Neural crest cell (in vitro differentiated cells): ENCODE results near the gene HOXA6. TPM values are rescaled to one million over a fixed set of nuclear protein-coding genes. Genes with fewer than 3 reads are reported as not detected.

Source experiments
- DNase-seq: peaks from one replicate; pipeline ENCODE4 v3.0.0; 2021; ENCODE audit warnings: low read depth, mixed read lengths, low spot score
- H3K27ac Mint-ChIP-seq: one replicate; pipeline ENCODE4 v1.8.0; 2021; ENCODE audit warnings: mild to moderate bottlenecking, mixed read lengths; ENCODE audit not compliant: unreplicated experiment
- H3K27me3 Mint-ChIP-seq: 2 replicates; pipeline ENCODE4 v1.8.0; 2021; ENCODE audit warnings: low read depth, mild to moderate bottlenecking, mixed read lengths
- H3K36me3 Mint-ChIP-seq: 2 replicates; pipeline ENCODE4 v1.8.0; 2021; ENCODE audit warnings: low read depth, mild to moderate bottlenecking, mixed read lengths
- H3K4me1 Mint-ChIP-seq: 2 replicates; pipeline ENCODE4 v1.8.0; 2021; ENCODE audit warnings: mixed read lengths
- H3K4me3 Mint-ChIP-seq: one replicate; pipeline ENCODE4 v1.8.0; 2021; ENCODE audit warnings: mild to moderate bottlenecking, mixed read lengths
- H3K9me3 Mint-ChIP-seq: 2 replicates; pipeline ENCODE4 v1.8.0; 2021; ENCODE audit warnings: mixed read lengths
- total RNA-seq: library from RNA; stranded (reverse); gene quantifications from 2 replicates; pipeline ENCODE4 v1.2.1, GENCODE V29; 2021
- TF ChIP-seq, protein P1 (sequence below): fragments of 200-600 bp; sonication (generic); conservative IDR thresholded peaks from 2 replicates; pipeline ENCODE4 v1.5.0; 2021; ENCODE audit warnings: antibody characterized with exemption, mild to moderate bottlenecking

Gene HOXA6
- total RNA-seq, 1 donor from 2014 or later = 1.6 TPM

DNA sequence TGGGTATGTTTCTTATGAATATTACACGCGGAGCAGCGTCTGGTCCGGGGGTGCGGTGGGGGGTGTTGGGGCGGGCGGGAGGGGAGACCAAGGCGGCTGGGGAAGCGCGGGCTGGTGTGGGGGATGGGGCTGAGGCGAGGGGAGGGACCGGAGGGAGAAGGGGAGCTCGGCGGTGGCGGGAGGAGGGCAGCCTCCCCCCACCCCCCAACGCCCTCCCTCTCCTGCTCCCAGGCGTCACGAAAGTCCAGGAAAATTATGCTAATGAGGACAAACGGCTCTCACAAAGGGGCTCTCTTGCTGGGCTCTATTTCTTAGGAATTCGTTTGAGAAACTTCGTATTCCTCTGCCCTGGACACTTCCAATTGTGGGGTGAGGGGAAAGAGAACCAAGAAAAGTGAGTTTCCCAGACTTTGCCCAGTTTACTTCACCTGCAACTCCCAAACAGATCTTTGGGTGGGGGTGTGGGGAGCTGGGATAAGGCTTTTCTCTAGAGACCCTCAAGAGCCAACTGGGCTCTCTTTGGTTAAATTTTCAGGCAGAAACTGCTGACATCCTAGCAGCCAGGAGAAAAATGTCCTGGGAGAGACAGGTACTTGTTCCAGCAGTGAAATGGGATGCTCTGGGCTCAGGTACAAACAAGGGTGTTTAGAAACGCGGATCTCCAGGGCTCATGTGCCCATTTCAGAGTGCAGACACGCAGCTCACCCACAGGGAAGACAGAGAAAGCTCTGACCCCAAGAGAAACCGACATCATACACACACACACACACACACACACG lies 33.4 kb downstream of the HOXA6 start:
- Mint-ChIP-seq H3K27me3 (peaks cover 96% of the 10 kb centered on the region), H3K4me3 (peak overlapping the region; percentile 83), H3K4me1 (peaks cover 36% of the 10 kb centered on the region), H3K27ac (peak overlapping the region; percentile 20), H3K9me3 (no peaks in the 10 kb centered on the region), H3K36me3 (peaks cover 9% of the 10 kb centered on the region)
- TF ChIP-seq, protein P1, sequence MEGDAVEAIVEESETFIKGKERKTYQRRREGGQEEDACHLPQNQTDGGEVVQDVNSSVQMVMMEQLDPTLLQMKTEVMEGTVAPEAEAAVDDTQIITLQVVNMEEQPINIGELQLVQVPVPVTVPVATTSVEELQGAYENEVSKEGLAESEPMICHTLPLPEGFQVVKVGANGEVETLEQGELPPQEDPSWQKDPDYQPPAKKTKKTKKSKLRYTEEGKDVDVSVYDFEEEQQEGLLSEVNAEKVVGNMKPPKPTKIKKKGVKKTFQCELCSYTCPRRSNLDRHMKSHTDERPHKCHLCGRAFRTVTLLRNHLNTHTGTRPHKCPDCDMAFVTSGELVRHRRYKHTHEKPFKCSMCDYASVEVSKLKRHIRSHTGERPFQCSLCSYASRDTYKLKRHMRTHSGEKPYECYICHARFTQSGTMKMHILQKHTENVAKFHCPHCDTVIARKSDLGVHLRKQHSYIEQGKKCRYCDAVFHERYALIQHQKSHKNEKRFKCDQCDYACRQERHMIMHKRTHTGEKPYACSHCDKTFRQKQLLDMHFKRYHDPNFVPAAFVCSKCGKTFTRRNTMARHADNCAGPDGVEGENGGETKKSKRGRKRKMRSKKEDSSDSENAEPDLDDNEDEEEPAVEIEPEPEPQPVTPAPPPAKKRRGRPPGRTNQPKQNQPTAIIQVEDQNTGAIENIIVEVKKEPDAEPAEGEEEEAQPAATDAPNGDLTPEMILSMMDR = no peak
- no peak for DNase-seq

DNA sequence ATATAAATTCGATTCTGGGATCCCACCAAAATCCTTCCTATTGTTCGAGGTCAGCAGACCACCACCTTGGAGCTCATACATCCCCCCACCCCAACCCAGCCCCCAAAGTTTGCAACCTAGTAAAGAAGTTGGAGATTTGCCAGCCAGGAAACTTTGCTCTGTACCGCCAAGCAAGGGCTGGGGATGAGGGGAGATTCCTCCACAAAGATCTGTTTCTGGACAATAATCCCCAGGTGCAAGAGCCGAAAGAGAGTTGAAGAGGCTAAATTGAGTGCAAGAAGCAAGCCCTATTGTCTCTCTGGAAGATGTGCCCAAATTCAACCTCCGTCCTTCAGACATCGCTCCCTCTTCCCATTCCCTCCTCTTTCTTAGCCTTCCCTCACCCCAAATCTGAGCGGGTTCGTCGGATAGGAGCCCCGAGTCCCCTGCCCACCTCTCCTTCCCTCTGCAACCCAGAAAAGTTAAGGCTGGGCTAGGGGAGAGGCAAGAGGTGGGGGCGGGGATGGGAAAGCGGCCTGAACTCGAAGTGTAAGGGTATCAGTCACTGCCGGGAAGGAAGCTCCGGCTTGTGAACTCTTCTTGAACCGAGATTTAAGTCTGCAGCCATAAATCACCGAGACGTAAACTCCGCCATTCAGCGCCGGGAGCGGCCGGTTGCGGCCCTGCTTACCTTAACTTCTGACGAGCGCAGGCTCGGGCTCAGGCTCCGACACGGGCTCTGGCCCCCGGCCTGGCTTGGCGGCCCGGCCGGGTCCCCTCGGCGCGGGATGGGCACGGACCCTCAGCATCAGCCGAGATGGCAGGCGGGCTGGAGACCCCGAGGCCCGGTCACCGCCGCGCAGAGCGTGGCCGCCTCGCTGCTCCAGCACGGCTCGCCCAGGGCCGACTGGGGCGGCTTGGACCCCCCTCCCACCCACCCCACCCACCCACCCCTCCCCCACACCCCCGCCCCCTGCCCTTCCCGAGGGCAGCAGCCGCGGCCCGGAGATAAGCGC lies 34.3 kb downstream of the HOXA6 start:
- no peak for DNase-seq
- Mint-ChIP-seq H3K9me3 (no peaks in the 10 kb centered on the region), H3K4me3 (peak overlapping the region; percentile 89), H3K27ac (no peak overlapping the region), H3K4me1 (peaks cover 44% of the 10 kb centered on the region), H3K27me3 (peaks cover 96% of the 10 kb centered on the region), H3K36me3 (peaks cover 9% of the 10 kb centered on the region)
- TF ChIP-seq, protein P1 = no peak

DNA sequence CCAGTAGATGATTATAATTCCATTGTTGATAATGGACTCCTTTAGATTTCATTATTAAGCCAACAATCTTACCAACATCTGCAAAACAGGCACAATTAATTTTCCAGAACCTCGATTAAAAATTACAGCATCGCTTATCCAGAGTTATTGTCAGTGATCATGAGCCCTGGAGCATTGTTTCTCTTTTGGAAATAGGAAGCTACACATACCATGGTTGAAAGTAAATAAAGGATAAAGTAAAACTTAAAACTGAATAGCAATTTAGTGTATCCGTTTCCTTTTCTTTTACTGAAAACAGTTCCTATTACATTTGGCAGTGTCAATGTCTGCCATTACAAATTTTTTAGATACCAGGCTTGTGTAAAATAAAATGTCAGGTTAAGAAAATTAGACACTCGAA lies 35.2 kb downstream of the HOXA6 start:
- Mint-ChIP-seq H3K27me3 (peaks cover 96% of the 10 kb centered on the region), H3K27ac (no peak overlapping the region), H3K4me1 (peaks cover 49% of the 10 kb centered on the region), H3K36me3 (peaks cover 9% of the 10 kb centered on the region), H3K9me3 (no peaks in the 10 kb centered on the region), H3K4me3 (peak overlapping the region; percentile 86)
- TF ChIP-seq, protein P1 = no peak
- no peak for DNase-seq

DNA sequence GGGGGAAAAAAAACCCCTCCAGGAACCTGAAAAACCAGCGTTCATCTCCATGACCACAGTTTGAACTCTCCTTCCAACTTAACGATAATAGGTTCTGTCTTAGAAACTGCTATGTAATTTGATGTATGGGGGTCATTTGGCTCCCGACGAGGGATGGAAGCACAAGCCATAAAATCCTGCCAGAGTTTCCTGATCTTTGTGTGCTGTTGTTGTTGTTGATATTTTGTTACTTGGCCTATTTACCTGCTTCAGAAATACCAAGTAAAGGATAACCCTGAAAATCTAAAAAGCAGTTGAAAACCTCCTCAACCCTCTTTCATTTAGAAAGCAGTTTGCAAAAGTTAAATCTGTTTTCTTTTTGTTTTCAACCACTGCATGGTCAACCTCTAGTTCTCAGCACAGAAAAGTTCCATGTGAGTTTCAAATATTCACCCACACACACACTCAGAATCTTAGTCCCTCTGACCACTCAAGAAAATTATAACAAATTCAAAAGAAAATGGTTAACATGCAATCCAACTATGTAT lies 35.8 kb downstream of the HOXA6 start:
- H3K27me3 Mint-ChIP-seq = peaks cover 94% of the 10 kb centered on the region
- peaks cover 9% of the 10 kb centered on the region for H3K36me3 Mint-ChIP-seq
- DNase-seq = no peak
- H3K4me1 Mint-ChIP-seq = peaks cover 55% of the 10 kb centered on the region
- H3K4me3 Mint-ChIP-seq = peak overlapping the region; percentile 86
- no peaks in the 10 kb centered on the region for H3K9me3 Mint-ChIP-seq
- TF ChIP-seq, protein P1 = no peak
- no peak overlapping the region for H3K27ac Mint-ChIP-seq

DNA sequence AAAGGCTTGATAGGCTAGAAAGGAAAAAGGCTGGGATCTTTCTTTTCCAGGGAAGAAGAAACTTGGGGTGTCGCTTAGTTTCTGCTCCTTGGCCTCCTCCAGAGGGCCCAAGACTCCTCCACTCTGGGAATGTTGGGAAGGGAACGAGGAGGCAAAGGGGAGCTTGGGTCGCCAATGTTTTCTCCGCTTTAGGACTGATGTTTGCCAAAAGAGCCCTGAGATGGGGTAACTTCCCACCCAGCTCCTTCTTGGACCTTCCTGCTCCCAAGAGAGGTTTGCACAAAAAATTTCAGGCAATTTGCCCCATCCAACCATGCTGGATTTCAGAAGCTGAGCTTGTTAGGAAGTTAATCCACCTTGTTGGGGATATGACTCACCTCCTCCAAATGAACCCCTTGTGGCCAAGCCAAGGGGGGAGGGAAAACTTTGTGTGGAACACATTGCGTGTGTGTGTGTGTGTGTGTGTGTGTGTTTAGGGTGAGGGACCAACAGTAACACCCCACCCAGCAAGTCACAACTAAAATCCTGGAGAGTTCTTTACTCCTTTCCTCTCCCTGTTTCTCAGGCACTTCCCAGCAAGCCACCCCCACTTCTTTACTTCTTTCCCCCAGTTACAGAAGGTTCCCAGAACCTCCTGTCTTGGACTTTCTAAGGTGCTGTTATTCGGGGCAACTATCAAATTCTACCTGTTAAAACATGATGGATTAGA lies 36.4 kb downstream of the HOXA6 start:
- H3K4me1 Mint-ChIP-seq = peaks cover 58% of the 10 kb centered on the region
- H3K4me3 Mint-ChIP-seq = peak overlapping the region; percentile 86
- H3K27me3 Mint-ChIP-seq = peaks cover 93% of the 10 kb centered on the region

More for the DNA sequence above, 36.4 kb downstream of the HOXA6 start:
- Mint-ChIP-seq H3K36me3 (peaks cover 9% of the 10 kb centered on the region), H3K9me3 (no peaks in the 10 kb centered on the region), H3K27ac (no peak overlapping the region)
- TF ChIP-seq, protein P1 = no peak
- DNase-seq = no peak
